Mesenchymal stem cell (in vitro differentiated cells and primary cell): Measurements from ENCODE around the gene PLRG1.

Experiments used
- DNase-seq: peaks from one replicate; pipeline ENCODE4 v3.0.0-alpha.2; 2013
- H2AFZ ChIP-seq: one replicate; pipeline ENCODE4 v1.6.1; 2013; ENCODE audit warnings: low read depth, mild to moderate bottlenecking, control low read depth, inconsistent platforms, low read length, moderate library complexity
- H2AK5ac ChIP-seq: 2 replicates; pipeline ENCODE4 v1.6.1; 2013; ENCODE audit warnings: low read length, moderate library complexity, mild to moderate bottlenecking, inconsistent platforms; ENCODE audit not compliant: severe bottlenecking
- H2BK120ac ChIP-seq: one replicate; pipeline ENCODE4 v1.6.1; 2013; ENCODE audit warnings: low read depth, mild to moderate bottlenecking, inconsistent platforms, low read length, moderate library complexity
- H2BK12ac ChIP-seq, 2 experiments: one replicate each; pipeline ENCODE4 v1.6.1; 2013; ENCODE audit warnings: inconsistent platforms in 2 of 2, low read length in 2 of 2, mild to moderate bottlenecking in 2 of 2, moderate library complexity in 2 of 2, control low read depth in 1 of 2
- H2BK15ac ChIP-seq: one replicate; pipeline ENCODE4 v1.6.1; 2013; ENCODE audit warnings: mild to moderate bottlenecking, low read depth, inconsistent platforms; ENCODE audit not compliant: poor library complexity, severe bottlenecking
- H2BK5ac ChIP-seq: 2 replicates; pipeline ENCODE4 v1.6.1; 2013; ENCODE audit warnings: low read depth, mild to moderate bottlenecking, low read length, control low read depth, inconsistent platforms; ENCODE audit not compliant: poor library complexity, severe bottlenecking
- H3K14ac ChIP-seq, 2 experiments: one replicate each; pipeline ENCODE4 v1.6.1; 2013; ENCODE audit warnings: inconsistent platforms in 2 of 2, low read length in 2 of 2, control low read depth in 1 of 2, mild to moderate bottlenecking in 1 of 2, moderate library complexity in 1 of 2
- H3K18ac ChIP-seq, 2 experiments: one replicate each; pipeline ENCODE4 v1.6.1; 2013; ENCODE audit warnings: inconsistent platforms in 2 of 2, low read length in 2 of 2, control low read depth in 1 of 2, low read depth in 1 of 2, mild to moderate bottlenecking in 1 of 2
- H3K23ac ChIP-seq, 2 experiments: one replicate each; pipeline ENCODE4 v1.6.1; 2013; ENCODE audit warnings: inconsistent platforms in 2 of 2, low read length in 2 of 2, mild to moderate bottlenecking in 2 of 2, moderate library complexity in 2 of 2, control low read depth in 1 of 2
- H3K27ac ChIP-seq: 2 replicates; pipeline ENCODE4 v1.5.1; 2013; ENCODE audit warnings: mild to moderate bottlenecking, moderate library complexity, low read length, control low read depth, inconsistent platforms; ENCODE audit not compliant: poor library complexity, severe bottlenecking
- H3K27me3 ChIP-seq, 2 experiments: 2 replicates each; pipeline versions ENCODE4 v1.6.1 to v1.7.0; 2013; ENCODE audit warnings: low read length in 2 of 2, mild to moderate bottlenecking in 2 of 2, moderate library complexity in 2 of 2, control low read depth in 1 of 2, inconsistent platforms in 1 of 2; ENCODE audit not compliant: control insufficient read depth in 1 of 2, insufficient read depth in 1 of 2
- H3K36me3 ChIP-seq, 2 experiments: 2 replicates each; pipeline versions ENCODE4 v1.6.1 to v1.7.0; 2013; ENCODE audit warnings: low read length in 2 of 2, control low read depth in 1 of 2, inconsistent platforms in 1 of 2, low read depth in 1 of 2, mild to moderate bottlenecking in 1 of 2; ENCODE audit not compliant: insufficient read depth in 2 of 2, control insufficient read depth in 1 of 2
- H3K4ac ChIP-seq, 2 experiments: one replicate each; pipeline ENCODE4 v1.6.1; 2013; ENCODE audit warnings: inconsistent platforms in 2 of 2, low read length in 2 of 2, mild to moderate bottlenecking in 2 of 2, moderate library complexity in 2 of 2, control low read depth in 1 of 2, low read depth in 1 of 2
- H3K4me1 ChIP-seq: 2 replicates; pipeline ENCODE4 v1.6.1; 2013; ENCODE audit warnings: low read depth, low read length, control low read depth; ENCODE audit not compliant: control insufficient read depth, insufficient read depth
- H3K4me2 ChIP-seq: 2 replicates; pipeline ENCODE4 v1.6.1; 2013; ENCODE audit warnings: low read length, mild to moderate bottlenecking, inconsistent platforms; ENCODE audit not compliant: poor library complexity, severe bottlenecking
- H3K4me3 ChIP-seq, 2 experiments: 2 replicates each; pipeline versions ENCODE4 v1.5.1 to v1.7.0; 2013; ENCODE audit warnings: low read length in 2 of 2, mild to moderate bottlenecking in 2 of 2, control low read depth in 1 of 2, low read depth in 1 of 2; ENCODE audit not compliant: insufficient read depth in 1 of 2
- H3K79me1 ChIP-seq: replicated peaks from 2 replicates; pipeline ENCODE4 v1.6.1; 2013; ENCODE audit warnings: mild to moderate bottlenecking, control low read depth, low read length, inconsistent platforms; ENCODE audit not compliant: poor library complexity, severe bottlenecking
- H3K9ac ChIP-seq: 2 replicates; pipeline ENCODE4 v1.7.0; 2013; ENCODE audit warnings: mild to moderate bottlenecking, low read length, moderate library complexity
- H3K9me3 ChIP-seq: 2 replicates; pipeline ENCODE4 v1.7.0; 2013; ENCODE audit warnings: mild to moderate bottlenecking, low read length; ENCODE audit not compliant: control insufficient read depth
- H4K8ac ChIP-seq: one replicate; pipeline ENCODE4 v1.6.1; 2013; ENCODE audit warnings: inconsistent platforms, mild to moderate bottlenecking, low read length, moderate library complexity
- H4K91ac ChIP-seq: one replicate; pipeline ENCODE4 v1.6.1; 2013; ENCODE audit warnings: mild to moderate bottlenecking, low read length, inconsistent platforms
- WGBS: methylation state at CpG from one replicate; pipeline ENCODE4 v1.1.7; 2013; ENCODE audit warnings: mixed read lengths; 5-methylcytosine and 5-hydroxymethylcytosine counted together

The PLRG1 gene

DNA sequence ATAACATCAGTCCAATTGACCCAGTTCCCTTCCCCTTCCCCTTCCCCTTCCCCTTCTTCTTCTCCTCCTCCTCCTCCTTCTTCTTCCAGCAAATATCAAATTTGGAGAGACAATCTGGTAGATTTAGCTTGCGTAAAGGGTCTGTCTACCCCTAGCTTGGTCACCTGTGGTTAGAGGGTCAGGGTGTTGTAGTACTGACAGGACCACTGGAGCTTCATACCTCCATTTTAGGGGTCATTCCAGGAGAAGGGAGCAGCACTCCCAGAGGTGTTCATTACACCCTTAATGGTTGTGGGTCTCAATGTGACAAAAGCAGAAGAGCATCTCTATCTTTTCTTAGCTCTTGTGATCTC lies 8.9 kb upstream of the PLRG1 start:
- Histone ChIP-seq H2AK5ac (peak overlapping the region; percentile 17), H3K36me3 (no peaks in the 10 kb centered on the region), H2AFZ (no peak overlapping the region), H3K27ac (no peak overlapping the region), H3K23ac (no peak overlapping the region), H3K9me3 (no peaks in the 10 kb centered on the region), H4K8ac (no peak overlapping the region), H3K9ac (no peak overlapping the region), H3K14ac (no peak overlapping the region), H3K4me2 (no peak overlapping the region), H4K91ac (no peak overlapping the region), H2BK120ac (no peak overlapping the region), H3K4me1 (no peaks in the 10 kb centered on the region), H3K27me3 (no peaks in the 10 kb centered on the region), H3K4ac (no peak overlapping the region), H2BK12ac (no peak overlapping the region), H3K79me1 (no peaks in the 10 kb centered on the region), H3K4me3 (no peak overlapping the region), H2BK5ac (no peak overlapping the region), H2BK15ac (no peak overlapping the region), H3K18ac (no peak overlapping the region)
- WGBS, result 88% methylated on average over 1 of the region's 1 CpG
- DNase-seq, result no peak

- no peak overlapping the region for H3K23ac ChIP-seq
- H3K27ac ChIP-seq, result no peak overlapping the region
- H3K4me1 ChIP-seq, result no peaks in the 10 kb centered on the region
- no peak overlapping the region for H3K18ac ChIP-seq
- H3K4ac ChIP-seq, result no peak overlapping the region
- H2BK15ac ChIP-seq, result no peak overlapping the region
- no peak overlapping the region for H4K91ac ChIP-seq
- H3K9ac ChIP-seq, result peak overlapping the region; percentile 39
- no peak overlapping the region for H2AFZ ChIP-seq
- H3K36me3 ChIP-seq, result peaks cover 0 to 14% of the 10 kb centered on the region in 2 experiments
- no peak overlapping the region for H3K4me2 ChIP-seq
- no peak overlapping the region for H4K8ac ChIP-seq
- H3K4me3 ChIP-seq, result no peak overlapping the region
- no peaks in the 10 kb centered on the region for H3K79me1 ChIP-seq
- no peak overlapping the region for H2BK12ac ChIP-seq
- DNase-seq, result peak; percentile 81
- H3K14ac ChIP-seq, result no peak overlapping the region
- no peaks in the 10 kb centered on the region for H3K9me3 ChIP-seq
- no peak overlapping the region for H2BK120ac ChIP-seq
- H3K27me3 ChIP-seq, result no peaks in the 10 kb centered on the region
- H2BK5ac ChIP-seq, result no peak overlapping the region
- 11% methylated on average over 2 of the region's 6 CpGs for WGBS
- no peak overlapping the region for H2AK5ac ChIP-seq
These were observed 1.9 kb upstream of the PLRG1 start for GRCh38 chr4:154551872-154552686.

GRCh38 chr4:154545689-154546088 lies 4.5 kb downstream of the PLRG1 start:
- no peaks in the 10 kb centered on the region for H3K27me3 ChIP-seq
- H2BK120ac ChIP-seq, result no peak overlapping the region
- H3K4ac ChIP-seq, result no peak overlapping the region
- H3K4me3 ChIP-seq, result no peak overlapping the region
- no peak overlapping the region for H4K91ac ChIP-seq
- H3K23ac ChIP-seq, result no peak overlapping the region
- no peak overlapping the region for H3K18ac ChIP-seq
- no peak overlapping the region for H2BK12ac ChIP-seq
- H3K14ac ChIP-seq, result no peak overlapping the region
- no peak overlapping the region for H2AK5ac ChIP-seq
- WGBS, result 100% methylated on average over 3 of the region's 4 CpGs
- no peak overlapping the region for H2BK15ac ChIP-seq
- peaks cover 4 to 77% of the 10 kb centered on the region in 2 experiments for H3K36me3 ChIP-seq
- H2AFZ ChIP-seq, result no peak overlapping the region
- no peak overlapping the region for H2BK5ac ChIP-seq
- H3K27ac ChIP-seq, result no peak overlapping the region
- H4K8ac ChIP-seq, result no peak overlapping the region
- DNase-seq, result no peak
- H3K4me1 ChIP-seq, result no peaks in the 10 kb centered on the region
- peaks cover 4% of the 10 kb centered on the region for H3K9me3 ChIP-seq
- H3K9ac ChIP-seq, result no peak overlapping the region
- H3K4me2 ChIP-seq, result no peak overlapping the region
- H3K79me1 ChIP-seq, result peaks cover 9% of the 10 kb centered on the region

DNA sequence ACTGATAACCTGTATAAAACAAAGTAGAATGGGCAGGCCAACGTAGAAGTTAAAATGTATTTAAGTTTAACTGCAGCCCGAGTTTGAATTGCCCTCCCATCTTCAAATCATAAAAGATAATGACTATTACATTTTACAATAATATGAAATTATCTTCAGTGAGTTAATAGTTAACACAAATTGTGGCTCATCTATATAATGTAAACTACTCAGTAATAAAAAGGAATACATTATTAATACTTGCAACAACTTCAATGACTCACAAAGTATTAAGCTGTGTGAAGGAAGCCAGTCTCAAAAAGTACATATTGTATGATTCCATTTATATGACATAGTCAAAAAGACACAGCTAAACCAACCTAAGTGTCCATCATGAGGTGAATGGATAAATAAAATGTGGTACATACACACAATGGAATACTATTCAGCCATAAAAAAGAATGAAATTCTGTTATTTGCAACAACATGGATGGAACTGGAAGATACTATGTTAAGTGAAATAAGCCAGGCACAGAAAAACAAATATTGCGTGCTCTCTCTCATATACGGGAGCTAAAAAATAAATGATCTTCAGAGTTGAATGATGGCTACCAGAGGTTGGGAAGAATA lies 7.8 kb downstream of the PLRG1 start:
- H3K36me3 ChIP-seq, result peaks cover 4 to 100% of the 10 kb centered on the region in 2 experiments
- no peak overlapping the region for H4K8ac ChIP-seq
- no peak overlapping the region for H2AK5ac ChIP-seq
- no peak overlapping the region for H2BK15ac ChIP-seq
- H2AFZ ChIP-seq, result no peak overlapping the region
- H2BK120ac ChIP-seq, result no peak overlapping the region
- no peak overlapping the region for H2BK5ac ChIP-seq
- no peak overlapping the region for H3K18ac ChIP-seq
- H3K27ac ChIP-seq, result no peak overlapping the region
- H3K27me3 ChIP-seq, result no peaks in the 10 kb centered on the region
- no peak overlapping the region for H3K14ac ChIP-seq
- no peak overlapping the region for H2BK12ac ChIP-seq
- no peak overlapping the region for H3K23ac ChIP-seq
- no peak for DNase-seq
- no peaks in the 10 kb centered on the region for H3K4me1 ChIP-seq
- H3K4me2 ChIP-seq, result no peak overlapping the region
- H3K79me1 ChIP-seq, result peaks cover 11% of the 10 kb centered on the region
- H3K4ac ChIP-seq, result no peak overlapping the region
- peaks cover 4% of the 10 kb centered on the region for H3K9me3 ChIP-seq
- 100% methylated on average over 2 of the region's 4 CpGs for WGBS
- no peak overlapping the region for H4K91ac ChIP-seq
- H3K9ac ChIP-seq, result no peak overlapping the region
- no peak overlapping the region for H3K4me3 ChIP-seq
